Transverse colon (tissue), 4 donors: ENCODE data around the gene SEPTIN3. TPM values are rescaled to one million over a fixed set of nuclear protein-coding genes. Genes with fewer than 3 reads are reported as not detected.
A peak's percentile ranks its signal among the peaks of the same experiment; 100 is the strongest.

Source experiments
- DNase-seq: peaks from one replicate; pipeline ENCODE4 v3.0.0-alpha.2; 2019
- H3K27ac ChIP-seq, 4 donors: fragments of 200-600 bp; sonication (generic); 2 replicates each; pipeline ENCODE4 v1.5.1; 2016 to 2018; ENCODE audit warnings: inconsistent platforms in 4 of 4
- H3K27me3 ChIP-seq: fragments of 200-600 bp; sonication (generic); 2 replicates; pipeline ENCODE4 v1.5.1; 2017; ENCODE audit warnings: inconsistent platforms
- H3K36me3 ChIP-seq, 4 donors: fragments of 200-600 bp; sonication (generic); 2 replicates each; pipeline ENCODE4 v1.5.1; 2017 to 2019; ENCODE audit warnings: inconsistent platforms in 4 of 4
- H3K4me1 ChIP-seq, 4 donors: fragments of 200-600 bp; sonication (generic); 2 replicates each; pipeline ENCODE4 v1.5.1; 2017 to 2020; ENCODE audit warnings: inconsistent platforms in 4 of 4
- H3K4me3 ChIP-seq, 4 donors: fragments of 200-600 bp; sonication (generic); 1 replicate in 1 of 4; 2 replicates in 3 of 4; pipeline versions ENCODE4 v1.5.1 to v1.6.1; 2017 to 2019; ENCODE audit warnings: inconsistent platforms in 4 of 4
- H3K9me3 ChIP-seq, 2 donors: fragments of 200-600 bp; sonication (generic); 2 replicates each; pipeline ENCODE4 v1.5.1; 2017 to 2019; ENCODE audit warnings: inconsistent platforms in 2 of 2
- EP300 ChIP-seq: sonication (generic); formaldehyde crosslinking; IDR thresholded peaks from one replicate; pipeline ENCODE4 v1.6.1; 2017; ENCODE audit warnings: antibody characterized with exemption, low read depth
- POLR2A ChIP-seq: fragments of 450-650 bp; IDR thresholded peaks from one replicate; pipeline ENCODE4 v1.6.1; 2016; ENCODE audit warnings: antibody characterized with exemption, mild to moderate bottlenecking, moderate library complexity
- POLR2AphosphoS5 ChIP-seq, 3 donors: sonication (generic); formaldehyde crosslinking; IDR thresholded peaks; one replicate each; pipeline ENCODE4 v1.6.1; 2016; ENCODE audit warnings: antibody characterized with exemption in 3 of 3
- WGBS, 2 donors: methylation state at CpG; one replicate each; pipeline ENCODE4 v1.1.5; 2018; ENCODE audit warnings: low coverage in 1 of 2; 5-methylcytosine and 5-hydroxymethylcytosine counted together
- in situ Hi-C, 4 donors: fragments of 200-750 bp; cut with MboI; loops; one replicate each; pipeline versions ENCODE4 v1.15.0 to v1.15.1; 2017; ENCODE audit warnings: low sequenced_read_pairs in 3 of 4, low pct_ligation_motif_present in 1 of 4, low pct_unique_long_range_greater_than_20kb in 1 of 4
- intact Hi-C: fragments of 100-400 bp; cut with DNase I; formaldehyde crosslinking; loops from one replicate; pipeline ENCODE4 v1.15.1; 2023; ENCODE audit warnings: low total_unique reads
- total RNA-seq, 4 donors: library from RNA; depleted of rRNA; stranded (reverse); fragments of >200 nt; gene quantifications; one replicate each; pipeline ENCODE4 v1.1.0, GENCODE V29; 2016
- TF ChIP-seq, protein P1 (sequence below), 5 experiments: fragments of 200-600 bp in 3 of 5; fragments of 450-650 bp in 2 of 5; sonication (generic) in 3 of 5; IDR thresholded peaks; 1 replicate in 2 of 5; 2 replicates in 3 of 5; pipeline ENCODE4 v1.5.1; 2016 to 2017; ENCODE audit warnings: antibody characterized with exemption in 5 of 5, inconsistent platforms in 3 of 5, mild to moderate bottlenecking in 2 of 5, moderate library complexity in 1 of 5

The SEPTIN3 gene
- total RNA-seq: under 1 TPM in 2 of 4 donors, not detected in 2; 0.48 to 0.68 TPM

GRCh38 chr22:41969110-41969646 is at the start of gene SEPTIN3:
Gene SEPTIN3 (plus strand): TSS chr22:41969443. CDS start chr22:41971493, 2,050 bp downstream.
- Histone ChIP-seq H3K27ac (no peak within 1 kb of the TSS), H3K4me3 (no peak within 1 kb of the TSS), H3K36me3 (no peaks in the 10 kb centered on the region), H3K9me3 (no peaks in the 10 kb centered on the region), H3K27me3 (peaks cover 30% of the 10 kb centered on the region), H3K4me1 (no peaks in the 10 kb centered on the region)
- no peak for DNase-seq
- TF ChIP-seq EP300 (no peak), POLR2AphosphoS5 (IDR thresholded peaks at IDR 0.05) (no peak), POLR2A (no peak)
- TF ChIP-seq, protein P1, sequence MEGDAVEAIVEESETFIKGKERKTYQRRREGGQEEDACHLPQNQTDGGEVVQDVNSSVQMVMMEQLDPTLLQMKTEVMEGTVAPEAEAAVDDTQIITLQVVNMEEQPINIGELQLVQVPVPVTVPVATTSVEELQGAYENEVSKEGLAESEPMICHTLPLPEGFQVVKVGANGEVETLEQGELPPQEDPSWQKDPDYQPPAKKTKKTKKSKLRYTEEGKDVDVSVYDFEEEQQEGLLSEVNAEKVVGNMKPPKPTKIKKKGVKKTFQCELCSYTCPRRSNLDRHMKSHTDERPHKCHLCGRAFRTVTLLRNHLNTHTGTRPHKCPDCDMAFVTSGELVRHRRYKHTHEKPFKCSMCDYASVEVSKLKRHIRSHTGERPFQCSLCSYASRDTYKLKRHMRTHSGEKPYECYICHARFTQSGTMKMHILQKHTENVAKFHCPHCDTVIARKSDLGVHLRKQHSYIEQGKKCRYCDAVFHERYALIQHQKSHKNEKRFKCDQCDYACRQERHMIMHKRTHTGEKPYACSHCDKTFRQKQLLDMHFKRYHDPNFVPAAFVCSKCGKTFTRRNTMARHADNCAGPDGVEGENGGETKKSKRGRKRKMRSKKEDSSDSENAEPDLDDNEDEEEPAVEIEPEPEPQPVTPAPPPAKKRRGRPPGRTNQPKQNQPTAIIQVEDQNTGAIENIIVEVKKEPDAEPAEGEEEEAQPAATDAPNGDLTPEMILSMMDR (IDR thresholded peaks at IDR 0.05): no peak
- intact Hi-C loops (no loop called here), in situ Hi-C loops (loop anchor here (25.0 kb wide), 1 partner anchor 468 kb away; the partner anchor contains the start of gene NFAM1 (in 4 of the 4))
- 76 to 86% methylated on average over 2 to 8 of the region's 8 CpGs for WGBS, 2 donors

DNA sequence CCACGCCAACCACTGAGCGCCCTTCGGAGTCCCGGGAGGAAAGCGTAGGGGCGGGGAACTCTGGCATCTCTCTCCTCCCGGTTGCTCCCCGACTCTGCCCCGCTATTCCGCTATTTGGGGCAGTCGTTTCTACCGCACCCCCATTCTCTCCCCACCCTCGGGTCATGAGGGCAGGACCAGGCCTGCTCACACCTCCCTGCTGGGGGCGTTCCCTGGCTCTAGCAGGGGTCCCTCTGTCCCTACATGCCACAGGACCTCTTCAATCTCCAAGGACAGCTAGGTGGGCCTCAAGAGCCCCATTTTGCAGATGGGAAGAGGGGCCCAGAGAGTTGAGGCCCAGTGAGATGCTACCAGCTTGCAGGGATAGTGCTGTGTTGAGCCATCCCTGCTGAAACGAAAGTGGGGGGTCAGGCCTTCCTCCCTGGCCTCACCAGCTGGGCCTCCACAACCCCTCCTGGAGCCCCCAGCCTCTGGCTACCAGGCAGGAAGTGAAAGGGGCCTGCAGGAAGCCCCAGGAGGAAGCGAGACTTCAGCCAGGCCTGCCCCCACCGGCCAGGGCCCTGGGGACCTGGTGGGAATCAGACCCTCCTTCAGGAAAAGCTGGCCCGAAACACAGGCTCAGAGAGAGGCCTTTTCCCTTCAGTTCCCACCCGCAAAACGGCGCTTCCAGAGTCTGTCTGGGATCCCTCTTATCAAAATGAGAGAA is 48.8 kb upstream of the SEPTIN3 start:
- in situ Hi-C loops (no loop called here), intact Hi-C loops (no loop called here)
- Histone ChIP-seq H3K4me1 (peaks cover 9 to 30% (median 21%) of the 10 kb centered on the region in 4 donors), H3K36me3 (no peaks in the 10 kb centered on the region), H3K27me3 (peaks cover 69% of the 10 kb centered on the region), H3K4me3 (peak overlapping the region in 3 of 4 donors; percentile 41 to 58 (median 42)), H3K27ac (peak overlapping the region; percentile 51 to 64 (median 56)), H3K9me3 (no peaks in the 10 kb centered on the region)
- 48% methylated on average over 21 of the region's 21 CpGs; no CpG with 5 or more reads in 1 of the 2 donors for WGBS, 2 donors
- TF ChIP-seq POLR2AphosphoS5 (IDR thresholded peaks at IDR 0.05) (no peak), POLR2A (no peak), EP300 (no peak)
- TF ChIP-seq, protein P1 (IDR thresholded peaks at IDR 0.05): no peak
- peak; percentile 44 for DNase-seq

DNA sequence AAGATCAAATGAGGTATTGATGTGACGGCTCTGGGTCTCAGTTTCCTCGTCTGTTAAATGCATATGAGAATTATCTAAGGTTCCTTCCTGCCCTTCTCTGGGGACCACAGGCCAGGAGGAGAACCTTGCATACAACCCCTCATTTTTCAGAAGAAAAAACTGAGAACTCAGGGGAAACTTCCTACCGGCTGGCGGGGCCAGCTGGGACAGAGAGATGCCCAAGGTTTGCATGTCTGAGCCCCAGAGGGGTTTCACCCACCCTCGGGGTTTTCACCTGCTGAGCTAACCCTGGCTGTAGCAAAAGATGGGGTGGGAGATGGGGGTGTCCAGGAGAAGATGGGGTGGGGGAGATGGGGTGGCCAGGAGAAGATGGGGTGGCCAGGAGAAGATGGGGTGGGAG is 46.9 kb upstream of the SEPTIN3 start:
- intact Hi-C loops (no loop called here), in situ Hi-C loops (no loop called here)
- 75 to 83% methylated on average over 2 to 5 of the region's 5 CpGs for WGBS, 2 donors
- H3K4me3 ChIP-seq: no peak overlapping the region
- H3K9me3 ChIP-seq: no peaks in the 10 kb centered on the region
- H3K36me3 ChIP-seq: no peaks in the 10 kb centered on the region
- peaks cover 9 to 40% (median 32%) of the 10 kb centered on the region in 4 donors for H3K4me1 ChIP-seq
- no peak overlapping the region for H3K27ac ChIP-seq
- DNase-seq: no peak
- H3K27me3 ChIP-seq: peaks cover 69% of the 10 kb centered on the region
- TF ChIP-seq POLR2A (no peak), POLR2AphosphoS5 (IDR thresholded peaks at IDR 0.05) (no peak), EP300 (no peak)
- TF ChIP-seq, protein P1 (IDR thresholded peaks at IDR 0.05): no peak

DNA sequence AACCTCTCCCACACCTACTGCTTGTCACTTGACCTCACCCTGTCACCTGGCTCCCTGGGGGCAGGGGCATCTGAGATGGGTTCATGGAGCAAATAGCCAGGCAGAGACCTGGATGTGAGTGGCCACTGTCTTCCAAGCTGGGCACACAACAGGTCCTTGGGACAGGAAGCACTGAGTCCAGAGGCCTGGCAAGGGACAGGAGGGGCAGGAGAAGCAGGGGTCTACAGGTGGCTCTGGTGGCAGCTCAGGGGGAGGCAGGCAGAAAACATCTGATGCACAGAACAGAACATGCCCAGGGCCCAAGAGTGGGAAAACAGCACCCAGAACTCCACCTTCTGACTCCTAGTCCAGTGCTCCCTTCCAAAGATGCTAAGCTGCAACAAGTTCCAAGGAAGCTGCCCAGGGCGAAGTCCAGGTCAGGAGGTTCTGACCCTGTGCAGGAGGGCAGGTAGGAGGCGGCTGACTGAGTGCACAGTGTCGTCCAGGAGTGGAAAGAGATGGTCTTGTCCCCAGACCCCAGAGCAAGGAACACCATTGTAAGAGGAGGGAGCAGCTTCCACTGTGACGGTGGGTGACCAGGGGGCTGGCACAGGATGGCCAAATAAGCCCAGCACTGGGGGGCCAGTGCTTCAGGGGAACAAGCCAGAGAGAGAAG is 46.2 kb upstream of the SEPTIN3 start:
- Histone ChIP-seq H3K27ac (no peak overlapping the region), H3K27me3 (peaks cover 68% of the 10 kb centered on the region)
- WGBS, 2 donors: 85% methylated on average over 4 of the region's 4 CpGs; no CpG with 5 or more reads in 1 of the 2 donors

More for the DNA sequence above, 46.2 kb upstream of the SEPTIN3 start:
- intact Hi-C loops (no loop called here), in situ Hi-C loops (no loop called here)
- no peak for DNase-seq
- Histone ChIP-seq H3K9me3 (no peaks in the 10 kb centered on the region), H3K4me3 (no peak overlapping the region), H3K4me1 (peaks cover 9 to 37% (median 28%) of the 10 kb centered on the region in 4 donors), H3K36me3 (no peaks in the 10 kb centered on the region)
- no peak for TF ChIP-seq POLR2AphosphoS5 (IDR thresholded peaks at IDR 0.05)
- TF ChIP-seq, protein P1 (IDR thresholded peaks at IDR 0.05): no peak
- no peak for TF ChIP-seq EP300
- no peak for TF ChIP-seq POLR2A
